Lung (tissue), 12 donors: ENCODE data around the gene MARS1. TPM values are rescaled to one million over a fixed set of nuclear protein-coding genes. Genes with fewer than 3 reads are reported as not detected.
"Not testable (repeated sequence)": the region's sequence is repeated elsewhere in the genome, so short reads cannot be mapped to it uniquely, and the experiment has no call there.

ENCODE experiments used
- ATAC-seq: fragments of 200-7000 bp; cut with Tn5 transposase; one replicate; pipeline ENCODE4 v1.9.1; 2020; ENCODE audit warnings: moderate number of reproducible peaks; ENCODE audit not compliant: insufficient read depth, low FRiP score
- DNase-seq, 3 donors: peaks; one replicate each; pipeline ENCODE4 v3.0.0-alpha.2; 2013 to 2017
- H3K27ac ChIP-seq, 2 donors: one replicate each; pipeline ENCODE4 v1.5.1; 2013; ENCODE audit warnings: mild to moderate bottlenecking in 2 of 2, moderate library complexity in 2 of 2, control low read depth in 1 of 2, inconsistent platforms in 1 of 2, low read depth in 1 of 2, low read length in 1 of 2
- H3K27me3 ChIP-seq, 3 donors: one replicate each; pipeline ENCODE4 v1.5.1; 2013; ENCODE audit warnings: low read length in 2 of 3; ENCODE audit not compliant: control insufficient read depth in 3 of 3, insufficient read depth in 3 of 3
- H3K36me3 ChIP-seq, 4 donors: one replicate each; pipeline ENCODE4 v1.5.1; 2013; ENCODE audit warnings: low read length in 4 of 4, mild to moderate bottlenecking in 1 of 4, moderate library complexity in 1 of 4; ENCODE audit not compliant: control insufficient read depth in 4 of 4, insufficient read depth in 4 of 4
- H3K4me1 ChIP-seq, 5 donors: one replicate each; pipeline ENCODE4 v1.5.1; 2013; ENCODE audit warnings: low read length in 5 of 5, mild to moderate bottlenecking in 2 of 5, moderate library complexity in 1 of 5; ENCODE audit not compliant: control insufficient read depth in 5 of 5, insufficient read depth in 5 of 5
- H3K4me3 ChIP-seq: one replicate; pipeline ENCODE4 v1.5.1; 2013; ENCODE audit warnings: mild to moderate bottlenecking, control low read depth, moderate library complexity
- H3K9ac ChIP-seq, 2 donors: one replicate each; pipeline ENCODE4 v1.5.1; 2013; ENCODE audit warnings: low read length in 2 of 2, control low read depth in 1 of 2; ENCODE audit not compliant: insufficient read depth in 1 of 2
- H3K9me3 ChIP-seq, 4 donors: one replicate each; pipeline ENCODE4 v1.5.1; 2013; ENCODE audit warnings: low read length in 3 of 4, mild to moderate bottlenecking in 1 of 4, moderate library complexity in 1 of 4; ENCODE audit not compliant: control insufficient read depth in 4 of 4, insufficient read depth in 3 of 4
- CTCF ChIP-seq: IDR thresholded peaks from 2 replicates; pipeline ENCODE4 v1.5.1; 2012; ENCODE audit warnings: mild to moderate bottlenecking; ENCODE audit errors: control extremely low read depth, extremely low read depth
- WGBS, 2 donors: extraction: QIAGEN DNeasy Blood & Tissue Kit; methylation state at CpG; one replicate each; pipeline ENCODE4 v1.1.7; 2013; 5-methylcytosine and 5-hydroxymethylcytosine counted together
- polyA plus RNA-seq, 2 donors: library from polyadenylated mRNA; stranded (reverse); fragments of 200-250 nt; gene quantifications; one replicate each; pipeline ENCODE4 v1.2.1, GENCODE V29; 2013
- total RNA-seq, 2 donors: library from RNA; depleted of rRNA in 1 of 2; stranded (reverse); fragments of >200 nt in 1 of 2; gene quantifications; one replicate each; pipeline ENCODE4 v1.2.1, GENCODE V29; 2014 to 2021
- donor health status: control.
- donor health status: control.
- donor health status: Bipolar disorder and iron deficiency.
- donor health status: healthy.
- donor health status: DM: yes; HTN: yes; CAD: no.

The MARS1 gene
- total and polyA plus RNA-seq, 4 donors = 55.9 to 213 (median 125) TPM

GRCh38 chr12:57511588-57512325 lies 23.9 kb downstream of the MARS1 start:
- TF ChIP-seq CTCF = no peak
- Histone ChIP-seq H3K4me1 (no peaks in the 10 kb centered on the region), H3K27me3 (no peaks in the 10 kb centered on the region), H3K36me3 (peaks cover 23 to 44% (median 35%) of the 10 kb centered on the region in 4 donors), H3K9ac (no peak overlapping the region), H3K27ac (no peak overlapping the region), H3K4me3 (no peak overlapping the region), H3K9me3 (no peaks in the 10 kb centered on the region)
- DNase-seq = no peak
- ATAC-seq = no peak
- WGBS, 2 donors = 96 to 97% methylated on average over 7 of the region's 7 CpGs

- no peak overlapping the region for H3K9ac ChIP-seq
- H3K27ac ChIP-seq = no peak overlapping the region
- no peak for DNase-seq
- H3K9me3 ChIP-seq = no peaks in the 10 kb centered on the region
- H3K27me3 ChIP-seq = no peaks in the 10 kb centered on the region
- WGBS, 2 donors = 93 to 96% methylated on average over 6 of the region's 6 CpGs
- no peak for TF ChIP-seq CTCF
- no peak for ATAC-seq
- peaks cover 23 to 50% (median 39%) of the 10 kb centered on the region in 4 donors for H3K36me3 ChIP-seq
- H3K4me3 ChIP-seq = no peak overlapping the region
- H3K4me1 ChIP-seq = peaks cover 0 to 2% (median 0%) of the 10 kb centered on the region in 5 donors
Observed at GRCh38 chr12:57512665-57513064, 24.8 kb downstream of the MARS1 start.

GRCh38 chr12:57513266-57513665 lies 25.4 kb downstream of the MARS1 start:
- Histone ChIP-seq H3K4me3 (no peak overlapping the region), H3K27me3 (no peaks in the 10 kb centered on the region), H3K4me1 (peaks cover 2 to 5% (median 4%) of the 10 kb centered on the region in 5 donors), H3K9me3 (no peaks in the 10 kb centered on the region), H3K36me3 (peaks cover 25 to 51% (median 39%) of the 10 kb centered on the region in 4 donors), H3K9ac (no peak overlapping the region), H3K27ac (no peak overlapping the region)
- ATAC-seq = no peak
- TF ChIP-seq CTCF = no peak
- WGBS, 2 donors = 97 to 99% methylated on average over 5 of the region's 5 CpGs
- no peak for DNase-seq

- not testable (repeated sequence) for H3K27ac ChIP-seq, ATAC-seq, H3K4me1 ChIP-seq, DNase-seq, H3K9ac ChIP-seq, H3K9me3 ChIP-seq, H3K27me3 ChIP-seq, H3K4me3 ChIP-seq
- H3K36me3 ChIP-seq = peaks cover 25 to 51% (median 39%) of the 10 kb centered on the region in 4 donors
- WGBS, 2 donors = 91 to 95% methylated on average over 6 of the region's 6 CpGs
Observed at GRCh38 chr12:57513677-57514076, 25.8 kb downstream of the MARS1 start.

- H3K36me3 ChIP-seq = peaks cover 25 to 51% (median 39%) of the 10 kb centered on the region in 4 donors
Observed at GRCh38 chr12:57514246-57514645, 26.4 kb downstream of the MARS1 start.

More at GRCh38 chr12:57514246-57514645, 26.4 kb downstream of the MARS1 start:
- not testable (repeated sequence) for ATAC-seq, H3K9ac ChIP-seq, DNase-seq, H3K9me3 ChIP-seq, H3K27me3 ChIP-seq, H3K4me3 ChIP-seq, H3K27ac ChIP-seq
- H3K4me1 ChIP-seq = peaks cover 4 to 14% (median 11%) of the 10 kb centered on the region in 5 donors
- WGBS, 2 donors = 93 to 94% methylated on average over 9 of the region's 9 CpGs
